Esophagus muscularis mucosa (tissue), 4 donors: Measurements from ENCODE around the gene P2RX4. TPM values are rescaled to one million over a fixed set of nuclear protein-coding genes. Genes with fewer than 3 reads are reported as not detected.

Experiments
- DNase-seq: peaks from one replicate; pipeline ENCODE4 v3.0.0-alpha.2; 2017; ENCODE audit errors: extremely low spot score
- H3K27ac ChIP-seq, 4 donors: fragments of 200-600 bp; sonication (generic); replicated peaks in 1 of 4; 1 replicate in 3 of 4; 2 replicates in 1 of 4; pipeline ENCODE4 v1.5.1; 2016 to 2019; ENCODE audit warnings: mild to moderate bottlenecking in 1 of 4
- H3K27me3 ChIP-seq, 4 donors: fragments of 200-600 bp; sonication (generic); one replicate each; pipeline versions ENCODE4 v1.5.1 to v1.6.0; 2016 to 2019
- H3K36me3 ChIP-seq, 4 donors: fragments of 200-600 bp; sonication (generic); one replicate each; pipeline ENCODE4 v1.5.1; 2016 to 2019
- H3K4me1 ChIP-seq, 4 donors: fragments of 200-600 bp; sonication (generic); one replicate each; pipeline ENCODE4 v1.5.1; 2016 to 2019
- H3K4me3 ChIP-seq, 4 donors: fragments of 200-600 bp; sonication (generic); 1 replicate in 2 of 4; 2 replicates in 2 of 4; pipeline ENCODE4 v1.5.1; 2016 to 2019; ENCODE audit warnings: mild to moderate bottlenecking in 4 of 4, moderate library complexity in 1 of 4
- H3K9me3 ChIP-seq, 4 donors: fragments of 200-600 bp; sonication (generic); 1 replicate in 3 of 4; 2 replicates in 1 of 4; pipeline ENCODE4 v1.5.1; 2016 to 2019
- EP300 ChIP-seq: sonication (generic); formaldehyde crosslinking; IDR thresholded peaks from one replicate; pipeline ENCODE4 v1.6.1; 2017; ENCODE audit warnings: antibody characterized with exemption
- POLR2A ChIP-seq: fragments of 450-650 bp; IDR thresholded peaks from one replicate; pipeline ENCODE4 v1.6.1; 2017; ENCODE audit warnings: antibody characterized with exemption, moderate library complexity, mild to moderate bottlenecking, low read depth
- POLR2AphosphoS5 ChIP-seq, 2 donors: sonication (generic); formaldehyde crosslinking; IDR thresholded peaks; one replicate each; pipeline ENCODE4 v1.6.1; 2017; ENCODE audit warnings: antibody characterized with exemption in 2 of 2
- WGBS: methylation state at CpG from one replicate; pipeline ENCODE4 v1.1.5; 2018; 5-methylcytosine and 5-hydroxymethylcytosine counted together
- intact Hi-C: fragments of 100-400 bp; cut with DNase I; formaldehyde crosslinking; loops from one replicate; pipeline ENCODE4 v1.15.1; 2023
- total RNA-seq, 4 donors: library from RNA; depleted of rRNA; stranded (reverse); fragments of >200 nt; gene quantifications; one replicate each; pipeline versions ENCODE4 v1.1.0 to v1.2.1, GENCODE V29; 2016
- TF ChIP-seq, protein P1 (sequence below), 3 experiments: fragments of 200-600 bp in 2 of 3; fragments of 450-650 bp in 1 of 3; sonication (generic) in 2 of 3; IDR thresholded peaks; one replicate each; pipeline ENCODE4 v1.5.1; 2017 to 2019; ENCODE audit warnings: antibody characterized with exemption in 3 of 3, mild to moderate bottlenecking in 2 of 3, moderate library complexity in 1 of 3

The P2RX4 gene
- total RNA-seq, 4 donors from 2014 or later = 26.8 to 41.9 (median 30.8) TPM

DNA sequence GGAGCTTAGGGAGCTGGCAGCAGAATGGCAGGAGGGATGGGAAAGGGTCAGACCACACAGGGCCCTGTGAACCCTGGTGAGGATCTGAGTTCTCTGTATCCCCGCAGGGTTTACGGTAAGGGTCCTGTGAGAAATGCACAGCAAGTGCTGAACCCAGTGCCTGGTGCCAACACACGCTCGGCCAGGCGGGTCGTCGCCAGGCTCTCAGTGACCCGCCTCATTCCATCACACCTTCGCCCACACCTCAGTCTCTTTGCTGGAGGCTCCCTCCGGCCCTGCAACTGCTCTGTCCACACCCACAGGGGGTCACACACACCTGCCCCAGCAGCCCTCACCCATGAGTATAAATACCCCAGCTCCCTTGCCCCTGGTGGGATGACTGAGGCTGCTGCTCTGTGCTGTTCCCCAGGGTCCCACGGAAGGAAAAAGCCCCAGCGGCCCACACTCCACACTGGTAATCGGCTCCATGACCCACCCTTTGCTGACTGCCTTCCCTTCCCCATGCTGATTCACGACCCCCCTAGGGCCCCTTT is 63.5 kb downstream of the P2RX4 start:
- Histone ChIP-seq H3K9me3 (no peaks in the 10 kb centered on the region), H3K36me3 (peaks cover 10 to 55% (median 50%) of the 10 kb centered on the region in 4 donors), H3K4me1 (peaks cover under 1 to 13% (median 2%) of the 10 kb centered on the region in 4 donors), H3K27me3 (no peaks in the 10 kb centered on the region), H3K4me3 (no peak overlapping the region), H3K27ac (no peak overlapping the region)
- no peak for TF ChIP-seq EP300
- TF ChIP-seq POLR2A = no peak
- TF ChIP-seq, protein P1, sequence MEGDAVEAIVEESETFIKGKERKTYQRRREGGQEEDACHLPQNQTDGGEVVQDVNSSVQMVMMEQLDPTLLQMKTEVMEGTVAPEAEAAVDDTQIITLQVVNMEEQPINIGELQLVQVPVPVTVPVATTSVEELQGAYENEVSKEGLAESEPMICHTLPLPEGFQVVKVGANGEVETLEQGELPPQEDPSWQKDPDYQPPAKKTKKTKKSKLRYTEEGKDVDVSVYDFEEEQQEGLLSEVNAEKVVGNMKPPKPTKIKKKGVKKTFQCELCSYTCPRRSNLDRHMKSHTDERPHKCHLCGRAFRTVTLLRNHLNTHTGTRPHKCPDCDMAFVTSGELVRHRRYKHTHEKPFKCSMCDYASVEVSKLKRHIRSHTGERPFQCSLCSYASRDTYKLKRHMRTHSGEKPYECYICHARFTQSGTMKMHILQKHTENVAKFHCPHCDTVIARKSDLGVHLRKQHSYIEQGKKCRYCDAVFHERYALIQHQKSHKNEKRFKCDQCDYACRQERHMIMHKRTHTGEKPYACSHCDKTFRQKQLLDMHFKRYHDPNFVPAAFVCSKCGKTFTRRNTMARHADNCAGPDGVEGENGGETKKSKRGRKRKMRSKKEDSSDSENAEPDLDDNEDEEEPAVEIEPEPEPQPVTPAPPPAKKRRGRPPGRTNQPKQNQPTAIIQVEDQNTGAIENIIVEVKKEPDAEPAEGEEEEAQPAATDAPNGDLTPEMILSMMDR (IDR thresholded peaks at IDR 0.05) = no peak
- TF ChIP-seq POLR2AphosphoS5 (IDR thresholded peaks at IDR 0.05) = no peak
- 98% methylated on average over 14 of the region's 14 CpGs for WGBS
- no peak for DNase-seq
- intact Hi-C loops = no loop called here

DNA sequence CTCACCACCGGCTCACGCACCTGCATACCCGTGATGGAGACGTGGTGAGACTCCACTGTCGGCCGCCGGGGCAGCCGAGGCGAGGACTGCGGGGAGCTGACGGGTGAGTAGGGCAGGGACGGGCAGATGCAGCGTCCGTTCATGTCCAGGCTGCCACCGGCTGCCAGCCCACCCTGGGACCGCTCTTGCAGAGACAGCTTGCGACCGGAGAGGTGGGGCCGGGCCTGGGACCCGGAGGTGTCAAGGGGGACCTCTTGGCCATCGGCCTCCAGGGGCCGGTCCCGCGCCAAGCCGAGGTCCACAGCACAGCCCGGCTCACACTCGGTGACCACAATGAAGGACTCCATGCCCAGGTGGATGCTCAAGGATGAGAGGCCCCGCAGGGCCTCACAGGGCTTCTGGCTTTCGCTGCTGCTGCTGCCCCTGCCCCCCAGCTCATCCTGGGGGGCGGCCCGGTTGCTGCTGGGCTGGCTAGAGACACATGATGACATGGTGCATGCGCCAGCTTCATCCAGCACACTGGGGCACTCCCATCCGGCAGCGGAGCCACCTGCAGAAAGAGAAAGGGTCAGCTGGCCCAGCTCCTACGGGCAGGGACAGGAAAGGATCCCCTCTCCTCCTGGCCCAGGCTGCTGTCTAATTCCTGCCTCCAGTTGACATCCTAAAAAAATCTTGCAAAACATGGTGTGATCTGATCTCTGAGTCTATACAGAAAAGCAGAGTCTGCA is 64.3 kb downstream of the P2RX4 start:
- intact Hi-C loops = no loop called here
- H3K36me3 ChIP-seq = peaks cover 3 to 47% (median 42%) of the 10 kb centered on the region in 4 donors
- WGBS = 92% methylated on average over 10 of the region's 35 CpGs
- no peak overlapping the region for H3K4me3 ChIP-seq
- no peaks in the 10 kb centered on the region for H3K9me3 ChIP-seq
- H3K27me3 ChIP-seq = no peaks in the 10 kb centered on the region
- H3K27ac ChIP-seq = no peak overlapping the region
- TF ChIP-seq, protein P1 (IDR thresholded peaks at IDR 0.05) = no peak
- TF ChIP-seq EP300 (no peak), POLR2A (no peak), POLR2AphosphoS5 (IDR thresholded peaks at IDR 0.05) (no peak)
- no peak for DNase-seq
- peaks cover 8 to 21% (median 10%) of the 10 kb centered on the region in 4 donors for H3K4me1 ChIP-seq

DNA sequence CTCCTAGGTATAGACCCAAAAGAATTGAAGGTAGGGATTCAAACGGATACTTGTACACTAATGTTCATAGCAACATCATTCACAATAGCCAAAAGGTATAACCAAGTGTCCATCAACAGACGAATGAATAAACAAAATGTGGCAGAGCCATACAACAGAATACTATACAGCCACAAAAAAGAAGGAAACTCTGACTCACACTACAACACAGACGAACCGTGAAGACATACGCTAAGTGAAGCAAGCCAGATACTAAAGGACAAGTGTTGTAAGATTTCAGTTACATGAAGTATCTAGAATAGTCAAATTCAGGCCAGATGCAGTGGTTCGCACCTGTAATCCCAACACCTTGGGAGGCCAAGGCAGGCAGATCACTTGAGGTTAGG is 67.4 kb downstream of the P2RX4 start:
- H3K4me3 ChIP-seq = no peak overlapping the region
- 82% methylated on average over 6 of the region's 6 CpGs for WGBS
- no peak overlapping the region for H3K27ac ChIP-seq
- H3K9me3 ChIP-seq = no peaks in the 10 kb centered on the region
- DNase-seq = no peak
- intact Hi-C loops = no loop called here
- peaks cover 18 to 37% (median 24%) of the 10 kb centered on the region in 4 donors for H3K4me1 ChIP-seq
- H3K36me3 ChIP-seq = peaks cover 0 to 31% (median 20%) of the 10 kb centered on the region in 4 donors
- H3K27me3 ChIP-seq = no peaks in the 10 kb centered on the region
- TF ChIP-seq, protein P1 (IDR thresholded peaks at IDR 0.05) = no peak
- no peak for TF ChIP-seq EP300
- no peak for TF ChIP-seq POLR2AphosphoS5 (IDR thresholded peaks at IDR 0.05)
- TF ChIP-seq POLR2A = no peak

DNA sequence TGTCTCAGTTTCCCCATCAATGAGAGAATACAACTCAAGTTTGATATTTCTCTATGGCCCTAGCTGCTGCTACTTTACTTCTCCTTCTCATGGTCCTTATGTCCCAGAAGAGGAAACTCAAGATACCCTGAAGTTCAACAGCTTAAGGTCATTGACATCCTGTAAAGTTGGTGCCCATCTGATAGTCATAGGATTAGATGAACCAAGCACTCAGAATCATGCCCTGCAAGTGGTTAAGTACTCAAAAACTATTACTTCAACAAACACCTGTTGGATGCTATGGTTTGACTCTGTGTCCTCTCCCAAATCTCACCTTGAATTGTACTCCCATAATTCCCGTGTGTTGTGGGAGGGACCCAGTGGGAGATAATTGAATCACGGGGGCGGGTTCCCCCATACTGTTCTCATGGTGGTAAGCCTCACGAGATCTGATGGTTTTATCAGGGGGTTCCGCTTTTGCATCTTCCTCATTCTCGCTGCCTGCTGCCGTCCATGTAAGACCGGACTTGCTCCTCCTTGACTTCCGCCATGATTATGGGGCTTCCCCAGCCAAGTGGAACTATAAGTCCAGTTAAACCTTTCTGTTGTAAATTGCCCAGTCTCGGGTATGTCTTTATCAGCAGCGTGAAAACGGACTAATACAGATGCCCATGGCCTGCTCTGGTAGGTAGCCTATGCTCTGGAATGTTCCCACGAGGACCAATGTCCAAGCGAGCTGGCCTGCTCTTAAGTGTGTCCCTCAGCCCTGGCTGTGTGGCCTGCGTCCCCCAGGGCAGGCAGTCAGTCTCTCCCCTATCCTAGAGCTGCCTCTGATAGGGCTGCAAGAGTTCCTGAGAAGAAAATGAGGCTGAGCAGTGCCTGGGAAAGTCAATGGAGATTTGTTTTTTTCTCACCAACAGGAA is 68.5 kb downstream of the P2RX4 start:
- H3K4me3 ChIP-seq = no peak overlapping the region
- no peak for DNase-seq
- H3K36me3 ChIP-seq = peaks cover 0 to 22% (median 14%) of the 10 kb centered on the region in 4 donors
- WGBS = 92% methylated on average over 12 of the region's 15 CpGs
- intact Hi-C loops = no loop called here
- no peaks in the 10 kb centered on the region for H3K27me3 ChIP-seq
- H3K9me3 ChIP-seq = no peaks in the 10 kb centered on the region
- peaks cover 18 to 48% (median 33%) of the 10 kb centered on the region in 4 donors for H3K4me1 ChIP-seq
- TF ChIP-seq, protein P1 (IDR thresholded peaks at IDR 0.05) = no peak
- no peak for TF ChIP-seq POLR2AphosphoS5 (IDR thresholded peaks at IDR 0.05)
- TF ChIP-seq POLR2A = no peak
- no peak for TF ChIP-seq EP300
- H3K27ac ChIP-seq = peak overlapping the region; percentile 53 to 73 (median 64)
